ENCODE results near the gene ARL4D.
"Not testable (repeated sequence)": the region's sequence is repeated elsewhere in the genome, so short reads cannot be mapped to it uniquely, and the experiment has no call there.

Gene ARL4D

DNA sequence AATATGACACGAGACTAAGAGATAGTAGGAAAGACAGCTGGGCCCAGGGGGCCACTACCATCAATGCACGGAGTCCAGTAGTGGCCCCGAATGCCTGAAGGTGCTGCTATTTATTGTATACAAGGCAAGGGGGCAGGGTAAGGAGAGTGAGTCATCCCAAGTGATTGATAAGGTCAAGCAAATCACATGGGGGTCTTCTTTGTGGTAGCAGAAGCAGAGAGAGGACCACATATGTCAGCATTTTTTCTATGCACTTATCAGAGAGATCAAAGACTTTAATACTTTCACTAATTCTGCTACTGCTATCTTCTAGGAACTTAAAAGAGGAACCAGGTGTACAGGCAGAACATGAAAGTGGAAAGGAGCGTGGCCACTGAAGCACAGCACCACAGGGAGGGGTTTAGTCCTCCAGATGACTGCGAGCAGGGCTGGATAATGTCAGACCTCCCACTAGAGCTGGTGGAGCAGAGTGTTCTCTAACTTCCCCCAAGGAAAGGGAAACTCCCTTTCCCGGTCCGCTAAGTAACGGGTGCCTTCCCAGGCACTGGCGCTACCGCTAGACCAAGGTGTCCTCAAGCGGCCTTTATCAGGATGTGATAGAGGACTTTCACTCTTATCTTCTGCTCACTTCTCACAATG, 26.4 kb upstream of the ARL4D start:
- Histone ChIP-seq H3K27me3 (ENCODE audit: control insufficient read depth, insufficient read depth, low read length) (no peaks in the 10 kb centered on the region), H3K9me3 (ENCODE audit: control insufficient read depth, low read depth, low read length) (no peaks in the 10 kb centered on the region), H3K27ac (ENCODE audit: low read length) (no peak overlapping the region), H3K4me1 (ENCODE audit: control insufficient read depth, low read depth, low read length) (peaks cover 9% of the 10 kb centered on the region), H3K4me3 (ENCODE audit: low read length) (no peak overlapping the region), H3K9ac (ENCODE audit: low read length) (no peak overlapping the region), H3K36me3 (ENCODE audit: control insufficient read depth, low read depth, low read length) (no peaks in the 10 kb centered on the region)

DNA sequence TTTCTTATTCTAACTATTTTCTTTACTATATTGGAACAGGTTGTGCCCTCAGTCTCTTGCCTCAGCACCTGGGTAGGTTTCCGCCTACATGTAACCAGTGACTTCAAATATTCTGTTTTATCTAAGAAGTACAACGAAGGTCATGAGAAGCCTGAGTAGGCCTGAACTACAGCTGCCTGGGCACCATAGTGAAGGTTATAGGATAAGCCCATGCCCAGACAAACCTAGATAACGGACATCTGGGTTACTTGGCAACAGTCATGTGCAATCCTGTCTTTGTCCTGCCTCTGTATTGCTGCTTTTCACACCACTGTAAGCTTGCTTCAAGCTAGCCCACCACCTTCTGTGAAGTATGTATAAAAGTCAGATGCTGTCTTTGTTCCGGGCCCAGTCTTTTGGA, 25.4 kb upstream of the ARL4D start:
- Histone ChIP-seq H3K4me1 (ENCODE audit: control insufficient read depth, low read depth, low read length) (peaks cover 3% of the 10 kb centered on the region), H3K4me3 (ENCODE audit: low read length) (no peak overlapping the region), H3K27ac (ENCODE audit: low read length) (no peak overlapping the region), H3K9ac (ENCODE audit: low read length) (no peak overlapping the region), H3K9me3 (ENCODE audit: control insufficient read depth, low read depth, low read length) (no peaks in the 10 kb centered on the region), H3K36me3 (ENCODE audit: control insufficient read depth, low read depth, low read length) (no peaks in the 10 kb centered on the region), H3K27me3 (ENCODE audit: control insufficient read depth, insufficient read depth, low read length) (no peaks in the 10 kb centered on the region)

DNA sequence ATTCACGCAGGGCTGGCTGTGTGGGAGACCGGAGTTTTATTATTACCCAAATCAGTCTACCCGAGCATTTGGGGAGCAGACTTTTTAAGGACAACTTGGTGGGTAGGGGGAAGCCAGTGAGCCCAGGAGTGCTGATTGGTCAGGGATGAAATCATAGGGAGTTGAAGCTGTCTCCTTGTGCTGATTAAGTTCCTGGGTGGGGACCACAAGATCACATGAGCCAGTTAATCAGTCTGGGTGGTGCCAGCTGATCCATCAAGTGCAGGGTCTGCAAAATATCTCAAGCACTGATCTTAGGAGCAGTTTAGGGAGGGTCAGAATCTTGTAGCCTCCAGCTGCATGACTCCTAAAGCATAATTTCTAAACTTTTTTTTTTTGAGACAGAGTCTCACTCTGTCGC, 22.9 kb upstream of the ARL4D start:
- not testable (repeated sequence) for H3K4me1 ChIP-seq (ENCODE audit: control insufficient read depth, low read depth, low read length); H3K4me3 ChIP-seq (ENCODE audit: low read length); H3K9me3 ChIP-seq (ENCODE audit: control insufficient read depth, low read depth, low read length); H3K9ac ChIP-seq (ENCODE audit: low read length); H3K27ac ChIP-seq (ENCODE audit: low read length); H3K36me3 ChIP-seq (ENCODE audit: control insufficient read depth, low read depth, low read length); H3K27me3 ChIP-seq (ENCODE audit: control insufficient read depth, insufficient read depth, low read length)

DNA sequence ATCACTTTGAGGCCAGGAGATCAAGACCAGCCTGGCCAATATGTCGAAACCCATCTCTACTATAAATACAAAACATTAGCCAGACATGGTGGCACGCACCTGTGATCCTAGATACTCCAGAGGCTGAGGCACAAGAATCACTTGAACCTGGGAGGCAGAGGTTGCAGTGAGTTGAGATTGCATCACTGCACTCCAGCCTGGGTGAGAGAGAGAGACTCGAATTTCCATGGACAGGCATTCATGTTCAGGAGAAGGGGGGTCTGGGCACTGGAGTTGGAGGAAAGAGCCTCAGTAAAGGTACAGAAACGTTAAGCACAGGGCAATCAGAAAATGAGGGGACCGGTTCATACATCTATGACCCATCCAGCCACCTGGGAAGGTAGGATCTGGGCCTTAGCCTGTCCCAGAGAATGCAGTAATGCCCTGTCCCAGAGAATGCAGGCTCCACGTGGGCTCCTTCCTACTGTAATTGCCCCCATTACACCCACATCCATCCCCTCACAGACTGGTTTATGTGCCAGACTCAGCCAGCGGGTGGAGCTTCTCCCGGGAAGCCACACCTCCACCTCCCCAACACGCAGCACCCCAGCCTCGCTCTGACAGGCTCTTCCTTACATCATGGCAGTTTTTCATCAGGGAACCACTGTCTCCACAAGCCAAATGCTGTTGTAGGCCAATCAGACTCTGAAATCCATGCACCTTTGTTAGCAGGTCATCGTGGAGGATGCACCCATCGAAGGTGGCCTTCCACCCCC, 21.6 kb upstream of the ARL4D start:
- Histone ChIP-seq H3K36me3 (ENCODE audit: control insufficient read depth, low read depth, low read length) (no peaks in the 10 kb centered on the region), H3K9me3 (ENCODE audit: control insufficient read depth, low read depth, low read length) (peaks cover 7% of the 10 kb centered on the region), H3K27me3 (ENCODE audit: control insufficient read depth, insufficient read depth, low read length) (no peaks in the 10 kb centered on the region), H3K4me3 (ENCODE audit: low read length) (no peak overlapping the region), H3K9ac (ENCODE audit: low read length) (no peak overlapping the region), H3K4me1 (ENCODE audit: control insufficient read depth, low read depth, low read length) (no peaks in the 10 kb centered on the region), H3K27ac (ENCODE audit: low read length) (no peak overlapping the region)

DNA sequence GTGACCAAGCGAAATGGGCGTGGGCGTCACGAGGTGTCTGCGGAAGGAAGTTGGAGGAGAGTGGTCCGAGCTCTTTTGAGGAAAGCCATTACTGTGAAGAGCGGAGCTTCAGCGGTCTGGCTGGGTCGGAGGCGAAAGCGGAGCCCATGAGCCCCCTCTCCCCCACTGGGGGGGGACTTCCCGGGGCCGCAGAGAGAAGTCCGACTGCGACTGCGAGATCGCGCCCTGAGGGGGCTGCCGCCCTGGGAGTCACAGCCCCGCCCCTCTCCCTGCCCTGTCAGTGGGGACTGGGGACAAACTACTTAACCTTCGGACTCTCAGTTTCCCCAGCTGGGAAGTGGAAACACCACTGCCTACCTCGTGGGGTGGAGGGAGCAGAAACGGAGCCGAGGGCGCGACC, 20.0 kb upstream of the ARL4D start:
- Histone ChIP-seq H3K27me3 (ENCODE audit: control insufficient read depth, insufficient read depth, low read length) (no peaks in the 10 kb centered on the region), H3K36me3 (ENCODE audit: control insufficient read depth, low read depth, low read length) (no peaks in the 10 kb centered on the region), H3K4me3 (ENCODE audit: low read length) (no peak overlapping the region), H3K9me3 (ENCODE audit: control insufficient read depth, low read depth, low read length) (peaks cover 7% of the 10 kb centered on the region), H3K27ac (ENCODE audit: low read length) (no peak overlapping the region), H3K4me1 (ENCODE audit: control insufficient read depth, low read depth, low read length) (no peaks in the 10 kb centered on the region), H3K9ac (ENCODE audit: low read length) (no peak overlapping the region)

DNA sequence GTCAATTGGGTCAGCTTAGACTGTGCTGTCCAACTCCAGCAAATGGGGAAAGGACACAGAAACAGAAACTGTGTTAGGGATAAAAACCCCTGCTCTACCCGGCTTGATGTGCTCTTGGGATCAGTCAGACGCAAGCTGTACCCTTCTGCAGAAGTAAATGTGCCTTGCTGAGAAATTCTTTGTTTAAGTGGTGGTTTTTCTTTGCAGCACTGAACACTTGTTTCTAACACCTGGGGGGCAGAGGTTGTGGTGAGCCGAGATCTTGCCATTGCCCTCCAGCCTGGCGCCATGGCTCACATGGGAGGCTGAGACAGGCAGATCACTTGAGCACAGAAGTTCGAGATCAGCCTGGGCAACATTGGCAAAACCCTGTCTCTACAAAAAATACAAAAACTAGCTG, 18.5 kb upstream of the ARL4D start:
- H3K27me3 ChIP-seq (ENCODE audit: control insufficient read depth, insufficient read depth, low read length): no peaks in the 10 kb centered on the region
- peaks cover 7% of the 10 kb centered on the region for H3K9me3 ChIP-seq (ENCODE audit: control insufficient read depth, low read depth, low read length)
- no peaks in the 10 kb centered on the region for H3K4me1 ChIP-seq (ENCODE audit: control insufficient read depth, low read depth, low read length)
- H3K4me3 ChIP-seq (ENCODE audit: low read length): no peak overlapping the region
- no peak overlapping the region for H3K9ac ChIP-seq (ENCODE audit: low read length)
- no peak overlapping the region for H3K27ac ChIP-seq (ENCODE audit: low read length)
- H3K36me3 ChIP-seq (ENCODE audit: control insufficient read depth, low read depth, low read length): no peaks in the 10 kb centered on the region

DNA sequence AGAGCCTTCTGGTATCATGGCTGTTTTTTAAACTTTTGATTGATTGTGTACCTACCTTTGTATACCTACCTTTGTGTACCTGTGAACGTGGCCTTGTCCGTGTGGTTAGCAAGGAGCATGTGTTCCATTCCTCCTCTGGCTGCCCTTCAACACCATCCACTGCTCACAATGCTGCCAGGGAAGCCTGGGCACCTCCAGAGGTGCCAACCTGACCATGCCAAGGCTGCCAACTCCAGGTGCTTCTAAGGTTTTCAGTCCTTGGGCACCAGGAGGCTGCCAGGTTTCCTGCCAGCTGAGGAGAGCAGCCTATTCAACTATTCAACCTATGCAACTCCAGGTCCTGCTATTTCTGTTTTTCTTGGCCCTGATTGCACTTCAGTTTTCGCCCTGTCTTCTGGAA, 17.6 kb upstream of the ARL4D start:
- Histone ChIP-seq H3K27ac (ENCODE audit: low read length) (no peak overlapping the region), H3K27me3 (ENCODE audit: control insufficient read depth, insufficient read depth, low read length) (no peaks in the 10 kb centered on the region), H3K36me3 (ENCODE audit: control insufficient read depth, low read depth, low read length) (no peaks in the 10 kb centered on the region), H3K4me1 (ENCODE audit: control insufficient read depth, low read depth, low read length) (no peaks in the 10 kb centered on the region), H3K4me3 (ENCODE audit: low read length) (no peak overlapping the region), H3K9me3 (ENCODE audit: control insufficient read depth, low read depth, low read length) (peaks cover 7% of the 10 kb centered on the region), H3K9ac (ENCODE audit: low read length) (no peak overlapping the region)

DNA sequence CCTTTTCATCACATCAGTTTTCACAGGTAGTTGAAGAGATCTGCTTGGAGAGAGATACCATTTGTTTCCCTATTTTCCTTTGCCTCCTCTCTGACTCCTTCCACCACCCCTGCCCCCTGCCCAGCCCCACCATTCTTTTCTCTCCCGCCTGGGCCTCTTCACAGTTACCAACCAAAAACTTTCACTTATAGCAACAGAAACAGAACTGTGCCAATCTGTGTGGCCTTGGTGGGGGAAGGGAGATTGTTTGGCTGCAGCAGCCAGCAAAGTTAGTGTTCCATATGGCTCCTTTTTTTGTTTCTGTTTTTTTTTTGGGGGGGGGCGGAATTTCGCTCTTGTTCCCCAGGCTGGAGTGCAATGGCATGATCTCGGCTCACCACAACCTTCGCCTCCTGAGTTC, 17.2 kb upstream of the ARL4D start:
- no peaks in the 10 kb centered on the region for H3K36me3 ChIP-seq (ENCODE audit: control insufficient read depth, low read depth, low read length)
- no peak overlapping the region for H3K4me3 ChIP-seq (ENCODE audit: low read length)
- no peaks in the 10 kb centered on the region for H3K27me3 ChIP-seq (ENCODE audit: control insufficient read depth, insufficient read depth, low read length)
- H3K4me1 ChIP-seq (ENCODE audit: control insufficient read depth, low read depth, low read length): no peaks in the 10 kb centered on the region
- H3K9ac ChIP-seq (ENCODE audit: low read length): no peak overlapping the region
- H3K27ac ChIP-seq (ENCODE audit: low read length): no peak overlapping the region
- H3K9me3 ChIP-seq (ENCODE audit: control insufficient read depth, low read depth, low read length): peaks cover 7% of the 10 kb centered on the region

DNA sequence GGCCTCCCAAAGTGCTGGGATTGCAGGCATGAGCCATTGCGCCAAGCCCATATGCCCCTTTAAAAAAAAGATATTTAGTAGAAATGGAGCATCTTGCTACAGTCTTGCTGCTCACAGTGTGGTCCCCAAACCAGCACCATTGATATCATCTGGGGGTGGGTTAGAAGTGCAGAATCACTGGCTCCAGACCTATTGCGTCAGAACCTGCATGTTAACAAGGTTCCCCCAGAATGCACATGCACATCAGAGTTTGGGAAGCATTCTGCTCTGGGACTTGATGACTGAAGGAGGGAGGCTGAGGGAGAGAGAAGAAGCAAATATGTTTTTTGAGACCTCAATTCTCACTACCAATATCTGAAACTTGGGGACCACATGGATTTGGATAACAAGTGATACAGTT, 16.0 kb upstream of the ARL4D start:
- no peaks in the 10 kb centered on the region for H3K4me1 ChIP-seq (ENCODE audit: control insufficient read depth, low read depth, low read length)
- no peaks in the 10 kb centered on the region for H3K27me3 ChIP-seq (ENCODE audit: control insufficient read depth, insufficient read depth, low read length)
- H3K27ac ChIP-seq (ENCODE audit: low read length): no peak overlapping the region
- H3K9me3 ChIP-seq (ENCODE audit: control insufficient read depth, low read depth, low read length): peaks cover 7% of the 10 kb centered on the region
- H3K9ac ChIP-seq (ENCODE audit: low read length): no peak overlapping the region
- no peak overlapping the region for H3K4me3 ChIP-seq (ENCODE audit: low read length)
- H3K36me3 ChIP-seq (ENCODE audit: control insufficient read depth, low read depth, low read length): no peaks in the 10 kb centered on the region

DNA sequence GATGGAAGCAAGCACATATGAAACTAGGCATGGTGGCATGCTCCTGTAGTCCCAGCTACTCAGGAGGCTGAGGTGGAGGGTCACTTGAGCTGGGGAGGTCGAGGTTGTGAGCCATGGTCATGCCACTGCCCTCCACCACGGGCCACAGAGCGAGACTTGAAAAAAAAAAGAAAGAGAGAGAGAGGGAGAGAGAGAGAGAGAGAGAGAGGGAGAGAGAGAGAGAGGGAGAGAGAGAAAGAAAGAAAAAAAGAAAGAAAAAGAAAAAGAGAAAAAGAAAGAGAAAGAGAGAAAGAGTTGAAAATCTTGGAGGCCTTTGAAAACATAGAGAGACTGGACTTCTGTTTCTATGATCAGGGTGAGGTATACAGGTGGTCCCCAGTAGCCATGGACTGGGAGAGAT, 15.4 kb upstream of the ARL4D start:
- Histone ChIP-seq H3K9ac (ENCODE audit: low read length) (no peak overlapping the region), H3K4me3 (ENCODE audit: low read length) (no peak overlapping the region), H3K36me3 (ENCODE audit: control insufficient read depth, low read depth, low read length) (no peaks in the 10 kb centered on the region), H3K9me3 (ENCODE audit: control insufficient read depth, low read depth, low read length) (peaks cover 7% of the 10 kb centered on the region), H3K27me3 (ENCODE audit: control insufficient read depth, insufficient read depth, low read length) (no peaks in the 10 kb centered on the region), H3K27ac (ENCODE audit: low read length) (no peak overlapping the region), H3K4me1 (ENCODE audit: control insufficient read depth, low read depth, low read length) (no peaks in the 10 kb centered on the region)

DNA sequence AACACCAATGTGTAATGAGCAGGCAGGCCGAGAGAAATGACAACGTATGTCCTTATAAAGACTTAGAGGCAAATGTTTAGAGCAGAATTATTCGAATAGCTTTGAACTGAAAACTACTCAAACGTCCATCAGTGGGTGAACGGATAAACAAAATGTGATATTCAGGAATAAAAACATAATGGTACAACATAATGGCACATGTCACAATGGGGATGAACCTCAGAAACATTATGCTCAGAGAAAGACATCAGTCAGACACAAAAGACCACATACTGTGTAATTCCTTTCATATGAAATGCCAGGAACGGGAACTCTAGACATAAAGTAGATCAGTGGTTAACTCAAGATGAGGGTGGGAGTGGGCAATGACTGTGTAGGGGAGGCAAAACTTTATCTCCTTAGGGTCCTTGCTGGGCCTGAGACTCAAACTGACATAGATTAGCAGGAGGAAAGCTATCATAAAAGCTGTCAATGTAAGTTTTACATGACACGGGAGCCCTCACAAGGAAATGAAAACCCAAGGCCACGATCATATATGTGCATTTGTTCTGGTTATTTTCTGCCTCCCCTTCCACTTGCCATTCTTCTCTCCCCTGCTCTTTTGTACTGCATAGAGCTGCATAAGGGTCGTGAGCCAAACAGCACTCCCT, 14.8 kb upstream of the ARL4D start:
- Histone ChIP-seq H3K9ac (ENCODE audit: low read length) (no peak overlapping the region), H3K27ac (ENCODE audit: low read length) (no peak overlapping the region), H3K4me3 (ENCODE audit: low read length) (no peak overlapping the region), H3K9me3 (ENCODE audit: control insufficient read depth, low read depth, low read length) (peaks cover 7% of the 10 kb centered on the region), H3K4me1 (ENCODE audit: control insufficient read depth, low read depth, low read length) (no peaks in the 10 kb centered on the region), H3K27me3 (ENCODE audit: control insufficient read depth, insufficient read depth, low read length) (no peaks in the 10 kb centered on the region), H3K36me3 (ENCODE audit: control insufficient read depth, low read depth, low read length) (no peaks in the 10 kb centered on the region)

DNA sequence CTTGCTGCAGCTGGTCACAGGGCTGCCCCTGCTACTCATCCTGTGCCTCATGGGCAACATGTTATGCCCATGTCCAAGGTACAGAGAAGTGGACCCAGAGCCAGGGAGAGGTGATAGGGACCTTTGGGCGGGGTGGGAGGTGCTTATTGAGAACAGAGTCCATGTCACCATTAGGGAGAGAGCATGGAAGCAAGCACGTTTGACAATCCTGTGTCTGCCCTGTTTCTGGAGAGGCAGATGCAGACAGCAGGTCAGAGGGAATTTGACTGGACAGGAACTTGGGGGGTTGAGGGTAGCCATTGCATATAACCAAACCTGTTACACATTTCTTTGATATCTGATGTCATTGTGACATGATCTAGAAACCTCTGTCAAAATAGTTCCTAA, 14.3 kb upstream of the ARL4D start:
- Histone ChIP-seq H3K9me3 (ENCODE audit: control insufficient read depth, low read depth, low read length) (peaks cover 7% of the 10 kb centered on the region), H3K4me1 (ENCODE audit: control insufficient read depth, low read depth, low read length) (no peaks in the 10 kb centered on the region), H3K27ac (ENCODE audit: low read length) (no peak overlapping the region), H3K27me3 (ENCODE audit: control insufficient read depth, insufficient read depth, low read length) (no peaks in the 10 kb centered on the region), H3K4me3 (ENCODE audit: low read length) (no peak overlapping the region), H3K36me3 (ENCODE audit: control insufficient read depth, low read depth, low read length) (no peaks in the 10 kb centered on the region), H3K9ac (ENCODE audit: low read length) (no peak overlapping the region)
